Body of pancreas (tissue), 4 donors: ENCODE measurements around the gene C3orf62. TPM values are rescaled to one million over a fixed set of nuclear protein-coding genes. Genes with fewer than 3 reads are reported as not detected.

Experiments used
- ATAC-seq: fragments of 150-250 bp; one replicate; pipeline ENCODE4 v1.9.1; 2016
- DNase-seq, 4 donors: peaks; one replicate each; pipeline ENCODE4 v3.0.0-alpha.2; 2019
- H3K27ac ChIP-seq, 4 donors: fragments of 200-600 bp; sonication (generic); 1 replicate in 3 of 4; 2 replicates in 1 of 4; pipeline versions ENCODE4 v1.5.1 to v1.6.1; 2016 to 2019; ENCODE audit warnings: mild to moderate bottlenecking in 1 of 4, mixed read lengths in 1 of 4, moderate library complexity in 1 of 4
- H3K27me3 ChIP-seq, 2 donors: fragments of 200-600 bp; sonication (generic); one replicate each; pipeline ENCODE4 v1.6.0; 2016; ENCODE audit warnings: mild to moderate bottlenecking in 1 of 2
- H3K36me3 ChIP-seq, 2 donors: fragments of 200-600 bp; sonication (generic); replicated peaks in 1 of 2; 2 replicates each; pipeline ENCODE4 v1.5.1; 2016; ENCODE audit warnings: low read depth in 2 of 2; ENCODE audit not compliant: insufficient read depth in 1 of 2
- H3K4me1 ChIP-seq: fragments of 200-600 bp; sonication (generic); one replicate; pipeline ENCODE4 v1.6.0; 2016
- H3K4me3 ChIP-seq, 2 donors: fragments of 200-600 bp; sonication (generic); 1 replicate in 1 of 2; 2 replicates in 1 of 2; pipeline ENCODE4 v1.5.1; 2016 to 2019
- H3K9me3 ChIP-seq, 3 donors: fragments of 200-600 bp; sonication (generic); 1 replicate in 2 of 3; 2 replicates in 1 of 3; pipeline ENCODE4 v1.5.1; 2016
- CTCF ChIP-seq, 7 experiments: fragments of 450-650 bp in 4 of 7; fragments of 200-600 bp in 3 of 7; sonication (generic) in 3 of 7; IDR thresholded peaks; one replicate each; pipeline ENCODE4 v1.5.1; 2016 to 2019; ENCODE audit warnings: antibody characterized with exemption in 7 of 7
- POLR2A ChIP-seq, 3 donors: fragments of 450-650 bp; IDR thresholded peaks; one replicate each; pipeline ENCODE4 v1.6.1; 2016; ENCODE audit warnings: antibody characterized with exemption in 3 of 3, mild to moderate bottlenecking in 2 of 3
- WGBS, 2 donors: methylation state at CpG; one replicate each; pipeline ENCODE4 v1.1.5; 2017; 5-methylcytosine and 5-hydroxymethylcytosine counted together
- intact Hi-C: fragments of 100-400 bp; cut with DNase I; formaldehyde crosslinking; loops from one replicate; pipeline ENCODE4 v1.15.1; 2023
- total RNA-seq, 2 donors: library from RNA; depleted of rRNA; stranded (reverse); fragments of >200 nt; gene quantifications; one replicate each; pipeline ENCODE4 v1.1.0, GENCODE V29; 2016

The C3orf62 gene
- total RNA-seq, 2 donors from 2014 or later: 4.9 TPM

DNA sequence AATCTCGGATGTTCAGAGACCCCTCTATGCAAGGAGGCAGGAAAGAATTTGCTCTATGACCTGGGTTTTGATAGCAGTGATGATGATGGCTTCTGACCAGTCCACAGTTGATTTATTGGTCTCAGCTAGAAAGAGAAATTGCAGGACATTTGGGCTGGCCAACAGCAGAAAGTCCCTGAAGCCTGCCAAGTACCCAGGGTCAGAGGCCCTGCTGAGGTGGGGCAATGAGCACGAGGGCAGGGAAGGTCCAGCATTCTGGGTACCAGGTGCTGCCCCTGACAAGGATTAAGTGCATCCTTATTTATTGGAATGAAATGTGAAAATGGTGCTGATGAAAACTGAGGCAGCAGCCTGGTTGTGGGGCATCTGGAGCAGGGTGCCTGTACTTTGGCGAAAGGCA, 19.8 kb downstream of the C3orf62 start:
- intact Hi-C loops: no loop called here
- H3K4me3 ChIP-seq: no peak overlapping the region
- no peaks in the 10 kb centered on the region for H3K36me3 ChIP-seq
- H3K27me3 ChIP-seq: no peaks in the 10 kb centered on the region
- DNase-seq (no peak), ATAC-seq (no peak)
- H3K9me3 ChIP-seq: no peaks in the 10 kb centered on the region
- no peak overlapping the region for H3K27ac ChIP-seq
- H3K4me1 ChIP-seq: peaks cover 5% of the 10 kb centered on the region
- WGBS, 2 donors: 42 to 88% methylated on average over 2 to 3 of the region's 3 CpGs
- TF ChIP-seq POLR2A (IDR thresholded peaks at IDR 0.05) (no peak), CTCF (IDR thresholded peaks at IDR 0.05) (no peak)

GRCh38 chr3:49255718-49256511, 21.1 kb downstream of the C3orf62 start:
- Histone ChIP-seq H3K9me3 (no peaks in the 10 kb centered on the region), H3K27me3 (no peaks in the 10 kb centered on the region), H3K4me1 (peaks cover 4% of the 10 kb centered on the region), H3K27ac (no peak overlapping the region), H3K36me3 (no peaks in the 10 kb centered on the region), H3K4me3 (no peak overlapping the region)
- DNase-seq (no peak), ATAC-seq (no peak)
- 77 to 78% methylated on average over 4 to 6 of the region's 6 CpGs for WGBS, 2 donors
- intact Hi-C loops: no loop called here
- TF ChIP-seq POLR2A (IDR thresholded peaks at IDR 0.05): no peak
- no peak for TF ChIP-seq CTCF (IDR thresholded peaks at IDR 0.05)

DNA sequence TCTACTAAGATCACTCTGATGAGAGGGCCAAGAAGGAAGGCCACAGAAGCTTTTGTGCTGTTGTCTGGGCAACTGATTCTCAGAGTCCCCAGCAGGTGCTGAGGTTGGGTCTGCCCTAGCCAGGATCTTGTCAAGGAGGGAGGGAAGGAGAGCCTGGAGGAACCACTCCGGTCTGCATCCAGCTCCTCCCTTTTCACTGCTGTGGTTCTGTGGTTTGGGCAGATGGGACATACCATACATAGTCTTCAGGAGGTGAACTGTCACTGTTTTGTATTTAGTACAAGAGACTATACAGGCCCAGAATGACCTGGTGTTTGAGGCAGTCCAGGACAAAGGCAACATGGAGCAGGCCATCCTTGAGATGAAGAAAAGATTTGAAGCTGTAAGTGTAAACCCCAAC, 21.9 kb downstream of the C3orf62 start:
- 53 to 67% methylated on average over 1 of the region's 1 CpG for WGBS, 2 donors
- TF ChIP-seq POLR2A (IDR thresholded peaks at IDR 0.05) (no peak), CTCF (IDR thresholded peaks at IDR 0.05) (no peak)
- Histone ChIP-seq H3K36me3 (no peaks in the 10 kb centered on the region), H3K27ac (no peak overlapping the region), H3K4me1 (no peaks in the 10 kb centered on the region), H3K4me3 (no peak overlapping the region), H3K9me3 (no peaks in the 10 kb centered on the region), H3K27me3 (no peaks in the 10 kb centered on the region)
- DNase-seq (no peak), ATAC-seq (no peak)
- intact Hi-C loops: no loop called here

- DNase-seq (no peak), ATAC-seq (no peak)
- H3K4me3 ChIP-seq: no peak overlapping the region
- no peaks in the 10 kb centered on the region for H3K27me3 ChIP-seq
- no peaks in the 10 kb centered on the region for H3K9me3 ChIP-seq
- H3K4me1 ChIP-seq: no peaks in the 10 kb centered on the region
- 80 to 86% methylated on average over 3 of the region's 3 CpGs for WGBS, 2 donors
- TF ChIP-seq CTCF (IDR thresholded peaks at IDR 0.05): no peak
- intact Hi-C loops: no loop called here
- no peaks in the 10 kb centered on the region for H3K36me3 ChIP-seq
- no peak overlapping the region for H3K27ac ChIP-seq
Measured at GRCh38 chr3:49253512-49253911, 23.5 kb downstream of the C3orf62 start.

DNA sequence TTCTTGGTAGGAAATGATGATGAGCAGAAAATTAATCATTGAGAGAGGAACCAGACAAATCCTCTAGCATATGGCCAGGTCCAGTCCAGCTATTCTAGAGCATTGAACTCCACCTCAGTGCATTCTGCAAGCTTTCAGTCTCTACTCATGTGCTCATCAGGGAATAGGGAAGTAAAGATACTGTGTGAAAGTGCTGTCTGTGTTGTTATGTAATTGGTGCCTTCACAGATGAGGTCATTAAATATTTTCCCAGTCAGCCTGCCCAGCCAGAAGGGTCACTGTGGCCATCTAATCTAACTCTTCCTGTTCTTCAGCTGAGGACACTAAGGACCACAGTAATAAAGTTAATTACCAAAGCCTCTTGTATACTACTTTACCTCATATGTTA, 28.2 kb downstream of the C3orf62 start:
- TF ChIP-seq POLR2A (IDR thresholded peaks at IDR 0.05): no peak
- no peak for TF ChIP-seq CTCF (IDR thresholded peaks at IDR 0.05)
- Histone ChIP-seq H3K27ac (peak overlapping the region in 1 of 4 donors; percentile 51), H3K9me3 (no peaks in the 10 kb centered on the region), H3K4me3 (no peak overlapping the region), H3K36me3 (no peaks in the 10 kb centered on the region), H3K4me1 (no peaks in the 10 kb centered on the region), H3K27me3 (no peaks in the 10 kb centered on the region)
- ATAC-seq (peak; percentile 56), DNase-seq (peak in 2 of 4 donors; percentile 6 to 39)
- intact Hi-C loops: no loop called here
